PC-9 (cell line): ENCODE data around the gene STIL. TPM values are rescaled to one million over a fixed set of nuclear protein-coding genes. Genes with fewer than 3 reads are reported as not detected.

Experiments
- BruUV-seq: library from RNA; stranded (reverse); fragments of 400-500 nt; replicated peaks from 2 replicates; lab custom pipeline; 2021; lab: Mats Ljungman, UMichigan
- CTCF ChIA-PET: fragments of 300-600 bp; sonication (Branson Sonifier 250); formaldehyde crosslinking; loops from one replicate; lab custom pipeline; 2022; ENCODE audit warnings: antibody characterized with exemption; lab: Charles Lee
- POLR2A ChIA-PET: fragments of 300-600 bp; sonication (Branson Sonifier 250); formaldehyde crosslinking; loops from one replicate; lab custom pipeline; 2022; ENCODE audit warnings: antibody characterized with exemption; ENCODE audit not compliant: unreplicated experiment; lab: Charles Lee
- DNase-seq, 2 experiments: peaks; one replicate each; pipeline versions ENCODE4 v3.0.0 to v3.0.0-alpha.2; 2015 to 2022; ENCODE audit warnings: mixed read lengths in 1 of 2
- H2AFZ ChIP-seq: fragments of 200-600 bp; sonication (generic); 2 replicates; pipeline ENCODE4 v1.8.1; 2017; ENCODE audit warnings: antibody characterized with exemption
- H3F3A ChIP-seq: fragments of 200-600 bp; sonication (generic); 2 replicates; pipeline ENCODE4 v1.8.1; 2017; ENCODE audit warnings: antibody characterized with exemption, mild to moderate bottlenecking, low read depth; ENCODE audit not compliant: insufficient read depth
- H3K27ac ChIP-seq: fragments of 200-600 bp; sonication (generic); 2 replicates; pipeline ENCODE4 v1.6.1; 2016; ENCODE audit warnings: mixed run types
- H3K27me3 ChIP-seq: fragments of 200-600 bp; sonication (generic); 2 replicates; pipeline ENCODE4 v1.6.1; 2016; ENCODE audit warnings: low read depth, mixed run types; ENCODE audit not compliant: insufficient read depth
- H3K36me3 ChIP-seq: fragments of 200-600 bp; sonication (generic); 2 replicates; pipeline ENCODE4 v1.6.1; 2016; ENCODE audit warnings: low read depth, mixed run types
- H3K4me1 ChIP-seq: fragments of 200-600 bp; sonication (generic); replicated peaks from 2 replicates; pipeline ENCODE4 v1.6.1; 2016; ENCODE audit warnings: mixed run types; ENCODE audit not compliant: insufficient read depth
- H3K4me2 ChIP-seq: fragments of 200-600 bp; sonication (generic); 2 replicates; pipeline ENCODE4 v1.6.1; 2017; ENCODE audit warnings: mixed run types
- H3K4me3 ChIP-seq: fragments of 200-600 bp; sonication (generic); 2 replicates; pipeline ENCODE4 v1.6.1; 2016; ENCODE audit warnings: mixed run types
- H3K79me2 ChIP-seq: fragments of 200-600 bp; sonication (generic); 2 replicates; pipeline ENCODE4 v1.6.1; 2017; ENCODE audit warnings: low read depth, mixed run types
- H3K9me2 ChIP-seq: fragments of 200-600 bp; sonication (generic); 2 replicates; pipeline ENCODE4 v1.8.1; 2017; ENCODE audit warnings: mild to moderate bottlenecking; ENCODE audit not compliant: insufficient read depth
- H3K9me3 ChIP-seq: fragments of 200-600 bp; sonication (generic); 2 replicates; pipeline ENCODE4 v1.8.1; 2016; ENCODE audit warnings: low read depth; ENCODE audit not compliant: insufficient read depth
- H4K20me1 ChIP-seq: fragments of 200-600 bp; sonication (generic); 2 replicates; pipeline ENCODE4 v1.8.1; 2017; ENCODE audit not compliant: insufficient read depth
- EZH2 ChIP-seq: fragments of 200-600 bp; sonication (generic); IDR thresholded peaks from 2 replicates; pipeline ENCODE4 v1.8.0; 2017; ENCODE audit warnings: antibody characterized with exemption, low read depth
- intact Hi-C: fragments of 100-400 bp; cut with micrococcal nuclease; formaldehyde crosslinking; loops from one replicate; pipeline ENCODE4 v1.10.0; 2022; ENCODE audit not compliant: unreplicated experiment
- total RNA-seq: library from RNA; stranded (reverse); gene quantifications from 2 replicates; pipeline ENCODE4 v1.2.3, GENCODE V29; 2021
- TF ChIP-seq, protein P1 (sequence below): fragments of 200-600 bp; sonication (generic); conservative IDR thresholded peaks from 2 replicates; pipeline ENCODE4 v1.6.1; 2017; ENCODE audit warnings: mixed run types, antibody characterized with exemption, mild to moderate bottlenecking, moderate library complexity

Gene STIL
- total RNA-seq, 1 experiment from 2014 or later, result 37.0 TPM

GRCh38 chr1:47225430-47226100, 88.4 kb downstream of the STIL start:
- intact Hi-C loops, result no loop called here
- Histone ChIP-seq H3K9me3 (no peaks in the 10 kb centered on the region), H3K4me1 (no peaks in the 10 kb centered on the region), H3K27me3 (peaks cover 60% of the 10 kb centered on the region), H4K20me1 (no peaks in the 10 kb centered on the region), H3F3A (no peaks in the 10 kb centered on the region), H3K4me3 (no peak overlapping the region), H3K36me3 (no peaks in the 10 kb centered on the region), H3K9me2 (no peaks in the 10 kb centered on the region), H3K79me2 (no peaks in the 10 kb centered on the region), H3K27ac (no peak overlapping the region), H2AFZ (no peak overlapping the region), H3K4me2 (no peak overlapping the region)
- DNase-seq, result no peak
- BruUV-seq, result no TSS peak
- ChIA-PET CTCF (no interaction called here), POLR2A (no interaction called here)
- TF ChIP-seq, protein P1, sequence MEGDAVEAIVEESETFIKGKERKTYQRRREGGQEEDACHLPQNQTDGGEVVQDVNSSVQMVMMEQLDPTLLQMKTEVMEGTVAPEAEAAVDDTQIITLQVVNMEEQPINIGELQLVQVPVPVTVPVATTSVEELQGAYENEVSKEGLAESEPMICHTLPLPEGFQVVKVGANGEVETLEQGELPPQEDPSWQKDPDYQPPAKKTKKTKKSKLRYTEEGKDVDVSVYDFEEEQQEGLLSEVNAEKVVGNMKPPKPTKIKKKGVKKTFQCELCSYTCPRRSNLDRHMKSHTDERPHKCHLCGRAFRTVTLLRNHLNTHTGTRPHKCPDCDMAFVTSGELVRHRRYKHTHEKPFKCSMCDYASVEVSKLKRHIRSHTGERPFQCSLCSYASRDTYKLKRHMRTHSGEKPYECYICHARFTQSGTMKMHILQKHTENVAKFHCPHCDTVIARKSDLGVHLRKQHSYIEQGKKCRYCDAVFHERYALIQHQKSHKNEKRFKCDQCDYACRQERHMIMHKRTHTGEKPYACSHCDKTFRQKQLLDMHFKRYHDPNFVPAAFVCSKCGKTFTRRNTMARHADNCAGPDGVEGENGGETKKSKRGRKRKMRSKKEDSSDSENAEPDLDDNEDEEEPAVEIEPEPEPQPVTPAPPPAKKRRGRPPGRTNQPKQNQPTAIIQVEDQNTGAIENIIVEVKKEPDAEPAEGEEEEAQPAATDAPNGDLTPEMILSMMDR, result no peak
- TF ChIP-seq EZH2, result no peak

- POLR2A ChIA-PET, result no interaction called here
- no TSS peak for BruUV-seq
- H4K20me1 ChIP-seq, result no peaks in the 10 kb centered on the region
- H3K79me2 ChIP-seq, result no peaks in the 10 kb centered on the region
- H3K4me2 ChIP-seq, result no peak overlapping the region
- no peak overlapping the region for H2AFZ ChIP-seq
- no peaks in the 10 kb centered on the region for H3F3A ChIP-seq
- H3K9me2 ChIP-seq, result no peaks in the 10 kb centered on the region
- H3K36me3 ChIP-seq, result no peaks in the 10 kb centered on the region
- H3K27me3 ChIP-seq, result peaks cover 55% of the 10 kb centered on the region
- intact Hi-C loops, result no loop called here
- H3K9me3 ChIP-seq, result no peaks in the 10 kb centered on the region
- TF ChIP-seq, protein P1, result no peak
- no peak for TF ChIP-seq EZH2
- DNase-seq, result no peak
- H3K27ac ChIP-seq, result no peak overlapping the region
- H3K4me1 ChIP-seq, result no peaks in the 10 kb centered on the region
- CTCF ChIA-PET, result no interaction called here
- H3K4me3 ChIP-seq, result no peak overlapping the region
Observed at GRCh38 chr1:47224676-47225399, 89.1 kb downstream of the STIL start.

DNA sequence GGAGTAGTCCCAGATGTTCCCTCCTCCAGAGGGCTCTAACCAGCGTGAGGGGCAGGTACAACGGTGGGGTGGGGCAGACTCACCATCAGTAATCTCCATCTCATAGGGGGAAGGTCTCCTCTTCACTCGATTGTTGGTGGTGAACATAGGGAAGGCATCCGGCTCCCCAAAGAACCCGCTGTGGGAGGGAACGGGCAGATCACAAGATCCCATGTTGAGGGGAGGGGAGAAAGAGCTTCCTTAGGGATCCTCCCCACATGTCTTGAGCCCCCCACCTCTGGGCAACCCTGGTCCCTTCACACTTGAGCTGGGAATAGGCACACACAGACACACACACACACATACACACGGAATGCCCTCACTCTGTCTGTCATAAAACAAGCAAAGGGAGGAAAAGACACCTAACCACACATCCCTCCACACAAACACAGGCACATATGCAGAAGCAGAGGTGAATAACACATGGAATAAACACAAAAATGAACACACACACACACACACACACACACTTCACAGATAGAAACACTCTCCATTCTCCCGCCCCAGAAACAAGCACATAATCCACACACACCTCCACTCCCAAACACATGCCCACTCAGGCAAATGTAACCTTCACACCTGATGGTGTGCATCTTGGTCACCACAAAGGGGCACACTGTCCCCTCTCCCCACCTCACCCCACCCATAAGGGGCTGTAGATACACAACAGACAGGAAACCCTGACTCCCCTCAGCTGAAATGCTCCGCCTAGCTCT, 89.8 kb downstream of the STIL start:
- TF ChIP-seq, protein P1, result no peak
- TF ChIP-seq EZH2, result no peak
- POLR2A ChIA-PET, result no interaction called here
- intact Hi-C loops, result no loop called here

More for the DNA sequence above, 89.8 kb downstream of the STIL start:
- Histone ChIP-seq H3K4me3 (no peak overlapping the region), H3K4me1 (no peaks in the 10 kb centered on the region), H3K27ac (no peak overlapping the region), H3K9me3 (no peaks in the 10 kb centered on the region), H2AFZ (no peak overlapping the region), H3K36me3 (no peaks in the 10 kb centered on the region), H3K4me2 (no peak overlapping the region), H3K79me2 (no peaks in the 10 kb centered on the region), H3K27me3 (peaks cover 47% of the 10 kb centered on the region), H3K9me2 (no peaks in the 10 kb centered on the region), H3F3A (no peaks in the 10 kb centered on the region), H4K20me1 (no peaks in the 10 kb centered on the region)
- no peak for DNase-seq
- CTCF ChIA-PET, result no interaction called here
- no TSS peak for BruUV-seq
